Effector memory CD4-positive, alpha-beta T cell (primary cell): ENCODE results near the gene TIAM2.

Experiments
- DNase-seq, 3 donors: peaks; one replicate each; pipeline ENCODE4 v3.0.0-alpha.2; 2020
- H3K27ac ChIP-seq: 2 replicates; pipeline ENCODE4 v1.7.0; 2013; ENCODE audit warnings: mild to moderate bottlenecking, low read length, moderate library complexity; ENCODE audit not compliant: insufficient read depth, poor library complexity, severe bottlenecking
- H3K27me3 ChIP-seq: replicated peaks from 2 replicates; pipeline ENCODE4 v1.7.0; 2013; ENCODE audit warnings: mild to moderate bottlenecking, low read length; ENCODE audit not compliant: insufficient read depth, control insufficient read depth, poor library complexity, severe bottlenecking
- H3K36me3 ChIP-seq: 2 replicates; pipeline ENCODE4 v1.7.0; 2013; ENCODE audit warnings: mild to moderate bottlenecking, low read length, moderate library complexity; ENCODE audit not compliant: control insufficient read depth, insufficient read depth
- H3K4me1 ChIP-seq: 2 replicates; pipeline ENCODE4 v1.7.0; 2013; ENCODE audit warnings: low read length, mild to moderate bottlenecking; ENCODE audit not compliant: control insufficient read depth, insufficient read depth, poor library complexity, severe bottlenecking
- H3K4me3 ChIP-seq: 2 replicates; pipeline ENCODE4 v1.7.0; 2013; ENCODE audit warnings: low read length, low read depth, mild to moderate bottlenecking; ENCODE audit not compliant: insufficient read depth, poor library complexity, severe bottlenecking
- H3K9me3 ChIP-seq: 2 replicates; pipeline ENCODE4 v1.7.0; 2013; ENCODE audit warnings: mild to moderate bottlenecking, low read length, moderate library complexity; ENCODE audit not compliant: control insufficient read depth

The TIAM2 gene

DNA sequence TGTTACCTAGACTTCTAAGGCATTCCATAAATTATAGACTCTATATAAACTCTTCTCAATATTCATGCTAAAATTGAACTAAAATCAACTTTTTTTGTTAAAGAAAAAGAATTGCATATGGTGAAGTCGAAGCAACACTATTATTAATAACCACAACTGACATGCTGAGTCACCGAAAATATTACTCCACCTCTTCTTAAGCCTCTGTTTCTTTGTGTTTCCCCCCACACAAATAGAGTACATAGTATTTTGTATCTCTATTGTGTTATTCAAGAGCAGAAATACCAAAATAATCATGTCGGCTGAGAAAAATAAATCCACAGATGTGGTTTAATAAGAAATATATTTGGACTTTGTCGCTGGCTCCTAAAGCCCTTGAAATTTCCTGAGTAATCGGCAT, 295.4 kb downstream of the TIAM2 start:
- Histone ChIP-seq H3K4me3 (no peak overlapping the region), H3K4me1 (no peaks in the 10 kb centered on the region), H3K27me3 (no peaks in the 10 kb centered on the region), H3K9me3 (no peaks in the 10 kb centered on the region), H3K27ac (no peak overlapping the region), H3K36me3 (peaks cover 37% of the 10 kb centered on the region)
- no peak for DNase-seq

- peaks cover 43% of the 10 kb centered on the region for H3K36me3 ChIP-seq
- no peak for DNase-seq
- H3K9me3 ChIP-seq: no peaks in the 10 kb centered on the region
- H3K27ac ChIP-seq: no peak overlapping the region
- H3K4me3 ChIP-seq: no peak overlapping the region
- H3K4me1 ChIP-seq: no peaks in the 10 kb centered on the region
- H3K27me3 ChIP-seq: no peaks in the 10 kb centered on the region
Observed at GRCh38 chr6:155291291-155291690, 296.2 kb downstream of the TIAM2 start.

GRCh38 chr6:155292711-155293110, 297.6 kb downstream of the TIAM2 start:
- H3K4me3 ChIP-seq: no peak overlapping the region
- H3K27ac ChIP-seq: no peak overlapping the region
- no peak for DNase-seq
- no peaks in the 10 kb centered on the region for H3K9me3 ChIP-seq
- H3K4me1 ChIP-seq: no peaks in the 10 kb centered on the region
- peaks cover 54% of the 10 kb centered on the region for H3K36me3 ChIP-seq
- no peaks in the 10 kb centered on the region for H3K27me3 ChIP-seq

GRCh38 chr6:155297669-155298068, 302.6 kb downstream of the TIAM2 start:
- H3K36me3 ChIP-seq: peaks cover 45% of the 10 kb centered on the region
- H3K27ac ChIP-seq: no peak overlapping the region
- no peaks in the 10 kb centered on the region for H3K4me1 ChIP-seq
- no peaks in the 10 kb centered on the region for H3K9me3 ChIP-seq
- H3K4me3 ChIP-seq: no peak overlapping the region
- no peak for DNase-seq
- no peaks in the 10 kb centered on the region for H3K27me3 ChIP-seq

DNA sequence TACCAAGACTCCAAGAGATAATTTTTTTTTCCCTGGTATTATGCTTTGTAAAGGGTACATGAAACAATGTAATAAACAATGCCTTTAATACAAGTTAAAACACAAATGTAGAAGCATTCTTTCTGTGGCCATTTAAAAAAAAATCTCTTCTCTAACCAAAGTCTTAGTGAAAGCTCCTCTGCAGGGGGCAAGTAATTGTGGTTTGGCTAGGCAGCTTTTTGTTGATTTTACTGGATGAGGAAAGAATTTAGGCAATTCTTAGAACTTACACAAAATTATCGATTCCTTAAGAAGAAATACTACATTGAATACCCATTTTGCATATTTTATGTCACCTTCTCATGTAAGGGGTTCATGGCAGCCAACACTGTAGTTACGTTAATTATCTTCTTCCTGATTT, 306.8 kb downstream of the TIAM2 start:
- H3K27me3 ChIP-seq: no peaks in the 10 kb centered on the region
- DNase-seq: no peak

DNA sequence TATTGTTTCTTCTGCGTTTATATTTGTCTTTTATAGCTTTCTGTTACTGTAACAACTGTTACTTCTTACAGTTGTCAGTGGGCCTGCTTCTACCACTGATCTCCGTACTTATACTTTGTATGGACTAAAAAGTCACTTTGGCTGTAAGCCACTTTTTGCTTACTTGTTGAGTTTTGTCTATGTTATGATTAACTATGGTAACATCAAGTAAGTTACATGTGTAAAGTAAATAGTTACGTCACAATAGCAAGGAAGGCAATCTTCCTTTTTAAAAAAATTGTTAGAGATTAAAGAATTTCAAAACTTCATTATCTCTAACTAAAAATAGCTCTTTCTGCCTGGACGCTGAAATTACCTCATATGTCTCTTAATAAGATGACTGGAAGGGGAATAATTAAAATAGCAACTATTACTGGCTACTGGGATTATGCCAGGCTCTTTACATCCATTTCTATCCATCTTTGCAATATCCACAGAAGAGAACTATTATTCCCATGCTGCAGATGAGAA, 308.3 kb downstream of the TIAM2 start:
- H3K36me3 ChIP-seq: peaks cover 9% of the 10 kb centered on the region
- H3K27ac ChIP-seq: no peak overlapping the region
- no peaks in the 10 kb centered on the region for H3K4me1 ChIP-seq
- no peak overlapping the region for H3K4me3 ChIP-seq
- H3K9me3 ChIP-seq: no peaks in the 10 kb centered on the region
- DNase-seq: no peak
- no peaks in the 10 kb centered on the region for H3K27me3 ChIP-seq

More for the DNA sequence above, 306.8 kb downstream of the TIAM2 start:
- no peak overlapping the region for H3K4me3 ChIP-seq
- peaks cover 22% of the 10 kb centered on the region for H3K36me3 ChIP-seq
- no peak overlapping the region for H3K27ac ChIP-seq
- no peaks in the 10 kb centered on the region for H3K4me1 ChIP-seq
- no peaks in the 10 kb centered on the region for H3K9me3 ChIP-seq

DNA sequence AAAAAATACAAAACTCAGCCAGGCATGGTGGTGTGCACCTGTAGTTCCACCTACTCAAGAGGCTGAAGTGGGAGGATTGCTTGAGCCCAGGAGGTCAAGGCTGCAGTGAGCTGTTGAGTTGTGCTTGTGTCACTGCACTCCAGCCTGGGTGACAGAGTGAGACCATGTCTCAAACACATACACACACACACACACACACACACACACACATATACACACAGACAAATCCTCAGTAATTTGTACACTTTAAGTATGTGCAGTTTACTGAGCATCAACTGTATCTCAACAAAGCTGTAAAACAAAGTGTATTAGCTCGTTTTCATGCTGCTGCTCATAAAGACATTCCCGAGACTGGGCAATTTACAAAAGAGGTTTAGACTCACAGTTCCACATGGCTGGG, 311.8 kb downstream of the TIAM2 start:
- H3K4me1 ChIP-seq: no peaks in the 10 kb centered on the region
- H3K27ac ChIP-seq: no peak overlapping the region
- no peak for DNase-seq
- H3K4me3 ChIP-seq: no peak overlapping the region
- H3K36me3 ChIP-seq: peaks cover 4% of the 10 kb centered on the region
- no peaks in the 10 kb centered on the region for H3K9me3 ChIP-seq
- H3K27me3 ChIP-seq: no peaks in the 10 kb centered on the region
